GM12878 (cell line): Measurements from ENCODE around the gene TRIM63. TPM values are rescaled to one million over a fixed set of nuclear protein-coding genes. Genes with fewer than 3 reads are reported as not detected.

ENCODE experiments used
- ATAC-seq: fragments of 200-7000 bp; cut with Tn5 transposase; 3 replicates; pipeline ENCODE4 v1.9.1; 2020; ENCODE audit warnings: mild to moderate bottlenecking, moderate library complexity
- BruUV-seq: library from RNA; stranded (reverse); fragments of 400-500 nt; replicated peaks from 2 replicates; lab custom pipeline; 2021; lab: Mats Ljungman, UMichigan
- CTCF ChIA-PET: fragments of 300-600 bp; sonication (Branson Sonifier 250); formaldehyde crosslinking; extraction: SDS; loops from one replicate; lab custom pipeline; 2021; ENCODE audit warnings: inconsistent platforms; lab: Yijun Ruan, JAX
- POLR2A ChIA-PET: fragments of 350-600 bp; formaldehyde crosslinking; extraction: SDS; loops from one replicate; lab custom pipeline; 2021; ENCODE audit warnings: inconsistent platforms; lab: Charles Lee
- RAD21 ChIA-PET: fragments of 300-600 bp; sonication (Branson Sonifier 250); formaldehyde crosslinking; loops from one replicate; lab custom pipeline; 2023; ENCODE audit warnings: antibody characterized with exemption; ENCODE audit not compliant: unreplicated experiment; lab: Charles Lee
- SMC1A ChIA-PET: fragments of 300-600 bp; sonication (Branson Sonifier 250); formaldehyde crosslinking; loops from one replicate; lab custom pipeline; 2023; ENCODE audit not compliant: unreplicated experiment, uncharacterized antibody; lab: Charles Lee
- DNase-seq: peaks from one replicate; pipeline ENCODE4 v3.0.0-alpha.2; 2011; ENCODE audit warnings: low read depth, low spot score
- FAIRE-seq: peaks from 3 replicates; lab custom pipeline; 2011; peaks lifted over from hg19 to GRCh38; lab: Jason Lieb, UNC
- H2AFZ ChIP-seq: 2 replicates; pipeline ENCODE4 v1.6.0; 2011; ENCODE audit warnings: low read depth, low read length, control low read depth; ENCODE audit not compliant: control insufficient read depth
- H3K27ac ChIP-seq: 2 replicates; pipeline ENCODE4 v1.5.1; 2011; ENCODE audit warnings: control low read depth; ENCODE audit not compliant: control insufficient read depth, insufficient read depth
- H3K27me3 ChIP-seq, 2 experiments: replicated peaks in 1 of 2; 2 replicates each; pipeline versions ENCODE4 v1.6.0 to v1.6.1; 2011; ENCODE audit warnings: low read length in 1 of 2; ENCODE audit not compliant: control insufficient read depth in 2 of 2, insufficient read depth in 2 of 2
- H3K36me3 ChIP-seq, 2 experiments: 2 replicates each; pipeline ENCODE4 v1.5.1; 2011; ENCODE audit warnings: low read length in 1 of 2; ENCODE audit not compliant: control insufficient read depth in 2 of 2, insufficient read depth in 2 of 2
- H3K4me1 ChIP-seq: 2 replicates; pipeline ENCODE4 v1.6.1; 2011; ENCODE audit warnings: mild to moderate bottlenecking, low read length, moderate library complexity, mixed read lengths; ENCODE audit not compliant: control insufficient read depth, insufficient read depth
- H3K4me2 ChIP-seq: 2 replicates; pipeline ENCODE4 v1.6.0; 2011; ENCODE audit warnings: control low read depth; ENCODE audit not compliant: control insufficient read depth, insufficient read depth
- H3K4me3 ChIP-seq: fragments of 200-600 bp; sonication (generic); 2 replicates; pipeline ENCODE4 v1.5.1; 2016
- H3K79me2 ChIP-seq: 2 replicates; pipeline ENCODE4 v1.6.0; 2011; ENCODE audit warnings: low read length; ENCODE audit not compliant: control insufficient read depth, insufficient read depth
- H3K9ac ChIP-seq: 2 replicates; pipeline ENCODE4 v1.8.0; 2011; ENCODE audit warnings: low read length, control low read depth, mixed read lengths; ENCODE audit not compliant: control insufficient read depth, insufficient read depth
- H3K9me3 ChIP-seq: replicated peaks from 3 replicates; pipeline ENCODE4 v1.5.1; 2011; ENCODE audit warnings: mild to moderate bottlenecking, low read length; ENCODE audit not compliant: control insufficient read depth, insufficient read depth
- H4K20me1 ChIP-seq: 2 replicates; pipeline ENCODE4 v1.6.0; 2011; ENCODE audit not compliant: control insufficient read depth, insufficient read depth
- ETV6 ChIP-seq, 2 experiments: fragments of 450-650 bp in 1 of 2; IDR thresholded peaks in 1 of 2; conservative IDR thresholded peaks in 1 of 2; 2 replicates each; pipeline ENCODE4 v1.6.1; 2014; ENCODE audit warnings: antibody characterized with exemption in 1 of 2, borderline replicate concordance in 1 of 2, low read depth in 1 of 2, mild to moderate bottlenecking in 1 of 2, moderate library complexity in 1 of 2
- FOXK2 ChIP-seq: fragments of 450-650 bp; IDR thresholded peaks from 2 replicates; pipeline ENCODE4 v1.6.1; 2017; ENCODE audit warnings: mild to moderate bottlenecking, moderate library complexity
- GATAD2B ChIP-seq: fragments of 450-650 bp; conservative IDR thresholded peaks from 2 replicates; pipeline ENCODE4 v1.6.1; 2017; ENCODE audit warnings: low read depth, mild to moderate bottlenecking, moderate library complexity
- MXI1 ChIP-seq: fragments of 150-350 bp; IDR thresholded peaks from 2 replicates; pipeline ENCODE4 v1.6.1; 2011; ENCODE audit warnings: low read depth, mild to moderate bottlenecking, inconsistent platforms, low read length, improper control_type of control experiment
- PKNOX1 ChIP-seq: fragments of 450-650 bp; IDR thresholded peaks from 2 replicates; pipeline ENCODE4 v1.6.1; 2016; ENCODE audit warnings: mild to moderate bottlenecking
- POLR2AphosphoS2 ChIP-seq: IDR thresholded peaks from 2 replicates; pipeline ENCODE4 v1.6.1; 2011; ENCODE audit warnings: low read depth, mild to moderate bottlenecking, low read length, improper control_type of control experiment, moderate library complexity
- POU2F2 ChIP-seq: IDR thresholded peaks from 3 replicates; pipeline ENCODE4 v1.6.1; 2011; ENCODE audit warnings: low read depth, mild to moderate bottlenecking, low read length, borderline replicate concordance
- SP1 ChIP-seq: IDR thresholded peaks from one replicate; pipeline ENCODE4 v1.6.1; 2011; ENCODE audit warnings: low read depth, low read length
- SUZ12 ChIP-seq: fragments of 200-600 bp; sonication (generic); IDR thresholded peaks from one replicate; pipeline ENCODE4 v1.6.1; 2018; ENCODE audit warnings: antibody characterized with exemption, mild to moderate bottlenecking; ENCODE audit not compliant: unreplicated experiment
- TAF1 ChIP-seq: IDR thresholded peaks from 2 replicates; pipeline ENCODE4 v1.6.1; 2011; ENCODE audit warnings: mild to moderate bottlenecking, low read depth, low read length, borderline replicate concordance
- TBL1XR1 ChIP-seq: IDR thresholded peaks from 2 replicates; pipeline ENCODE4 v1.6.1; 2012; ENCODE audit warnings: low read depth, low read length, improper control_type of control experiment
- USF2 ChIP-seq: IDR thresholded peaks from 2 replicates; pipeline ENCODE4 v1.6.1; 2011; ENCODE audit warnings: low read depth, low read length, improper control_type of control experiment, borderline replicate concordance
- ZNF384 ChIP-seq: IDR thresholded peaks from 2 replicates; pipeline ENCODE4 v1.6.1; 2012; ENCODE audit warnings: low read depth, mild to moderate bottlenecking, low read length, improper control_type of control experiment, borderline replicate concordance
- ZNF592 ChIP-seq: fragments of 450-650 bp; IDR thresholded peaks from 2 replicates; pipeline ENCODE4 v1.6.1; 2017; ENCODE audit warnings: mild to moderate bottlenecking, moderate library complexity
- WGBS: methylation state at CpG from one replicate; pipeline ENCODE4 v1.1.6; 2016; ENCODE audit warnings: low lambda C conversion rate; ENCODE audit not compliant: insufficient replicate concordance, insufficient coverage; ENCODE audit errors: missing lambda C conversion rate; 5-methylcytosine and 5-hydroxymethylcytosine counted together
- in situ Hi-C: fragments of 300-500 bp; cut with MboI; formaldehyde crosslinking; loops from 9 replicates; pipeline ENCODE4 v1.14.3; 2018; ENCODE audit warnings: mixed read lengths
- intact Hi-C: fragments of 100-400 bp; cut with micrococcal nuclease; formaldehyde crosslinking; loops from one replicate; pipeline ENCODE4 v1.14.2; 2022; ENCODE audit not compliant: unreplicated experiment
- polyA plus RNA-seq, 11 experiments: library from polyadenylated mRNA; depleted of rRNA in 4 of 11; unstranded in 6 of 11; stranded (reverse) in 5 of 11; fragments of >200 nt; fragmentation: Nextera tagmentation in 4 of 11; fragmentation: Illumina TruSeq in 1 of 11; extraction: Ambion mirVana in 4 of 11; extraction: Trizol in 1 of 11; gene quantifications; 1 replicate in 1 of 11; 2 replicates in 10 of 11; pipeline versions ENCODE4 v1.2.1 to v1.2.3, GENCODE V29; 2011 to 2016; ENCODE audit warnings: inconsistent platforms in 2 of 11, missing spikeins in 2 of 11, low read depth in 1 of 11
- total RNA-seq, 4 experiments: library from RNA; depleted of rRNA in 3 of 4; stranded (reverse); fragments of >200 nt in 3 of 4; fragmentation: Illumina TruSeq in 1 of 4; extraction: Trizol in 1 of 4; gene quantifications; 2 replicates each; pipeline versions ENCODE4 v1.2.1 to v1.2.3, GENCODE V29; 2013 to 2021

TRIM63 gene
- total and polyA plus RNA-seq, 10 of the 15 experiments (the other 5 are each of a cell fraction or from before 2014, with no cell fraction given): not detected

- H3K4me1 ChIP-seq: peaks cover 10% of the 10 kb centered on the region; the same call in 1 of the 2 replicates
- 42% methylated on average over 7 of the region's 11 CpGs for WGBS
- no peak overlapping the region for H2AFZ ChIP-seq
- in situ Hi-C loops (no loop called here), intact Hi-C loops (loop anchor here (5.0 kb wide), 2 partner anchors 70 to 110 kb away; no protein-coding TSS in a partner anchor)
- POLR2A ChIA-PET: interaction anchor here (0.5 to 0.8 kb wide), 4 partner anchors 108 to 542 kb away, joined by 3 to 8 read pairs (median 5); no protein-coding TSS in a partner anchor
- no peaks in the 10 kb centered on the region for H3K79me2 ChIP-seq
- no peaks in the 10 kb centered on the region for H3K36me3 ChIP-seq
- H3K9ac ChIP-seq: no peak overlapping the region
- H3K4me2 ChIP-seq: no peak overlapping the region
- no peak for DNase-seq
- SMC1A ChIA-PET: interaction anchor here (0.7 to 0.8 kb wide), 2 partner anchors 108 to 243 kb away, joined by 3 to 4 read pairs; no protein-coding TSS in a partner anchor
- CTCF ChIA-PET: interaction anchor here (0.6 to 4.2 kb wide), 15 partner anchors 9 to 374 kb away, joined by 3 to 35 read pairs (median 4); partner anchors contain the start of genes CEP85 and ZNF593
- H3K27me3 ChIP-seq: peaks cover 0 to 2% of the 10 kb centered on the region in 2 experiments
- no peak for FAIRE-seq
- RAD21 ChIA-PET: interaction anchor here (0.8 to 1.8 kb wide), 4 partner anchors 102 to 380 kb away, joined by 3 to 11 read pairs (median 5); no protein-coding TSS in a partner anchor
- BruUV-seq: no TSS peak
- no peaks in the 10 kb centered on the region for H4K20me1 ChIP-seq
- no peak overlapping the region for H3K4me3 ChIP-seq
- no peak overlapping the region for H3K27ac ChIP-seq
- H3K9me3 ChIP-seq: 0 out of 3 replicates have a peak, but pooled peaks cover 2% of the 10 kb centered on the region
- no peak for ATAC-seq
- TF ChIP-seq TBL1XR1 (no peak), GATAD2B (no peak), USF2 (no peak), PKNOX1 (no peak), FOXK2 (no peak), ZNF384 (no peak), SUZ12 (no peak), ZNF592 (no peak), SP1 (no peak), MXI1 (no peak), POU2F2 (no peak), POLR2AphosphoS2 (no peak), ETV6 (conservative IDR thresholded peaks at IDR 0.05 in 1 of 2, IDR thresholded peaks at IDR 0.05 in 1 of 2; ENCODE audit: borderline replicate concordance in 1 of 2, low read depth in 1 of 2) (no peak), TAF1 (no peak)
Measured at GRCh38 chr1:26036756-26037281, 30.6 kb downstream of the TRIM63 start.
